CD14-positive monocyte (primary cell): Measurements from ENCODE around the gene THSD4. TPM values are rescaled to one million over a fixed set of nuclear protein-coding genes. Genes with fewer than 3 reads are reported as not detected.
A peak's percentile ranks its signal among the peaks of the same experiment; 100 is the strongest.

Experiments
- DNase-seq, 3 donors: peaks; one replicate each; pipeline ENCODE4 v3.0.0-alpha.2; 2011 to 2022
- H2AFZ ChIP-seq: 2 replicates; pipeline ENCODE4 v1.6.0; 2012; ENCODE audit warnings: mild to moderate bottlenecking, low read depth, low read length, inconsistent platforms; ENCODE audit not compliant: insufficient read depth, poor library complexity, severe bottlenecking
- H3K27ac ChIP-seq, 2 donors: 1 replicate in 1 of 2; 2 replicates in 1 of 2; pipeline ENCODE4 v1.5.1; 2012 to 2013; ENCODE audit warnings: low read length in 2 of 2, control low read depth in 1 of 2, inconsistent platforms in 1 of 2, low read depth in 1 of 2, mild to moderate bottlenecking in 1 of 2
- H3K27me3 ChIP-seq, 2 donors: one replicate each; pipeline versions ENCODE4 v1.6.0 to v1.6.1; 2011 to 2013; ENCODE audit warnings: low read length in 2 of 2; ENCODE audit not compliant: control insufficient read depth in 2 of 2, insufficient read depth in 2 of 2
- H3K36me3 ChIP-seq, 2 donors: replicated peaks in 1 of 2; 1 replicate in 1 of 2; 2 replicates in 1 of 2; pipeline versions ENCODE4 v1.5.1 to v1.6.1; 2012 to 2013; ENCODE audit warnings: low read length in 2 of 2, control low read depth in 1 of 2, inconsistent platforms in 1 of 2, mild to moderate bottlenecking in 1 of 2; ENCODE audit not compliant: insufficient read depth in 2 of 2, control insufficient read depth in 1 of 2
- H3K4me1 ChIP-seq, 2 donors: 1 replicate in 1 of 2; 2 replicates in 1 of 2; pipeline versions ENCODE4 v1.5.1 to v1.6.1; 2012 to 2013; ENCODE audit warnings: low read length in 2 of 2, control low read depth in 1 of 2, inconsistent platforms in 1 of 2, mild to moderate bottlenecking in 1 of 2, moderate library complexity in 1 of 2; ENCODE audit not compliant: insufficient read depth in 2 of 2, control insufficient read depth in 1 of 2
- H3K4me2 ChIP-seq: replicated peaks from 2 replicates; pipeline ENCODE3; 2012; ENCODE audit warnings: low read length, moderate library complexity, mild to moderate bottlenecking; ENCODE audit not compliant: poor library complexity, severe bottlenecking; ENCODE audit errors: extremely low read depth
- H3K4me3 ChIP-seq, 3 experiments: fragments of 200-600 bp in 1 of 3; sonication (generic) in 1 of 3; replicated peaks in 1 of 3; 1 replicate in 2 of 3; 2 replicates in 1 of 3; pipeline ENCODE4 v1.5.1; 2011 to 2013; ENCODE audit warnings: low read length in 3 of 3, mild to moderate bottlenecking in 3 of 3, control low read depth in 2 of 3, low read depth in 2 of 3, inconsistent platforms in 1 of 3, moderate library complexity in 1 of 3
- H3K79me2 ChIP-seq: 2 replicates; pipeline ENCODE4 v1.6.0; 2012; ENCODE audit warnings: mild to moderate bottlenecking, control low read depth, inconsistent platforms, low read length, moderate library complexity; ENCODE audit not compliant: insufficient read depth
- H3K9ac ChIP-seq: 2 replicates; pipeline ENCODE4 v1.6.0; 2017; ENCODE audit warnings: low read length, mild to moderate bottlenecking; ENCODE audit not compliant: insufficient read depth, poor library complexity, severe bottlenecking
- H3K9me3 ChIP-seq, 2 donors: replicated peaks in 1 of 2; 1 replicate in 1 of 2; 2 replicates in 1 of 2; pipeline versions ENCODE4 v1.5.1 to v1.6.1; 2012 to 2013; ENCODE audit warnings: low read length in 2 of 2, control low read depth in 1 of 2; ENCODE audit not compliant: control insufficient read depth in 1 of 2, insufficient read depth in 1 of 2
- H4K20me1 ChIP-seq: 2 replicates; pipeline ENCODE4 v1.6.0; 2012; ENCODE audit warnings: mild to moderate bottlenecking, low read length, control low read depth, moderate library complexity; ENCODE audit not compliant: insufficient read depth
- H3K27ac Mint-ChIP-seq, 7 donors: one replicate each; pipeline ENCODE4 v1.8.0; 2020; ENCODE audit warnings: mild to moderate bottlenecking in 7 of 7, mixed read lengths in 7 of 7, moderate library complexity in 6 of 7, inconsistent platforms in 2 of 7
- H3K27me3 Mint-ChIP-seq, 3 donors: one replicate each; pipeline ENCODE4 v1.8.0; 2021 to 2022; ENCODE audit warnings: low read depth in 3 of 3, mild to moderate bottlenecking in 3 of 3, mixed read lengths in 3 of 3, moderate library complexity in 3 of 3, inconsistent platforms in 1 of 3
- H3K36me3 Mint-ChIP-seq, 2 donors: one replicate each; pipeline ENCODE4 v1.8.0; 2020; ENCODE audit warnings: mixed read lengths in 2 of 2, inconsistent platforms in 1 of 2, mild to moderate bottlenecking in 1 of 2
- H3K4me1 Mint-ChIP-seq: one replicate; pipeline ENCODE4 v1.8.0; 2020; ENCODE audit warnings: mild to moderate bottlenecking, mixed read lengths
- H3K4me3 Mint-ChIP-seq, 2 donors: one replicate each; pipeline ENCODE4 v1.8.0; 2020; ENCODE audit warnings: mild to moderate bottlenecking in 2 of 2, mixed read lengths in 2 of 2, moderate library complexity in 1 of 2
- H3K9me3 Mint-ChIP-seq, 7 donors: one replicate each; pipeline ENCODE4 v1.8.0; 2020 to 2022; ENCODE audit warnings: mixed read lengths in 7 of 7, mild to moderate bottlenecking in 6 of 7, moderate library complexity in 6 of 7, inconsistent platforms in 2 of 7
- WGBS: methylation state at CpG from one replicate; pipeline ENCODE4 v1.1.5; 2013; ENCODE audit warnings: missing lambda C conversion rate; ENCODE audit not compliant: insufficient coverage; 5-methylcytosine and 5-hydroxymethylcytosine counted together
- intact Hi-C, 2 donors: fragments of 100-400 bp; cut with micrococcal nuclease; formaldehyde crosslinking; loops; one replicate each; pipeline versions ENCODE4 v1.15.0 to v1.15.1; 2023
- polyA plus RNA-seq, 3 donors: library from polyadenylated mRNA; depleted of rRNA in 1 of 3; unstranded in 2 of 3; stranded (reverse) in 1 of 3; fragments of 300-500 nt in 2 of 3; fragments of >200 nt in 1 of 3; fragmentation: Illumina TruSeq in 2 of 3; gene quantifications; 1 replicate in 2 of 3; 2 replicates in 1 of 3; pipeline ENCODE4 v1.2.3, GENCODE V29; 2012 to 2021
- TF ChIP-seq, protein P1 (sequence below): fragments of 200-600 bp; IDR thresholded peaks from one replicate; pipeline ENCODE4 v1.8.0; 2022; ENCODE audit warnings: antibody characterized with exemption, mild to moderate bottlenecking

Gene THSD4
- polyA plus RNA-seq, 3 donors: not detected

DNA sequence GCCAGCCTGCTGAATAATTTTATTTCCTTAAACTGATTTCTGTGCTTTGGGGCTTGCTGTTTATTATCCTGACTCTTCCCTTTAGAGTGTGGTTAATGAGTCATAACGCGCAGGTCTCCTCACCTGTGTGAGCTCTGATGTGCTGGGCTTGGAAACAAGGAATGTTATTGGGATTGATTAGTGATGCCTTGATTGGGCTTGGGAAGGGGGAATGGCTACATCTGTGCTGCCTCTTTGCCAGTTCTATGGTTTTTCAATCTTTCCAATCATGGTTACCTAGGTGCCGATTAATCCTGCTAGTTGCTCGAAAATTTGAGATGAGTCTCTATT lies 161.0 kb downstream of the THSD4 start:
- Mint-ChIP-seq H3K27ac (peak overlapping the region in 1 of 7 donors; percentile 30), H3K27me3 (peaks cover 8 to 17% (median 14%) of the 10 kb centered on the region in 3 donors), H3K36me3 (no peaks in the 10 kb centered on the region), H3K4me3 (no peak overlapping the region), H3K4me1 (peaks cover 4% of the 10 kb centered on the region), H3K9me3 (peaks cover 0 to 7% (median 5%) of the 10 kb centered on the region in 7 donors)
- Histone ChIP-seq H3K4me1 (no peaks in the 10 kb centered on the region), H3K27ac (no peak overlapping the region), H3K9me3 (no peaks in the 10 kb centered on the region), H3K79me2 (no peaks in the 10 kb centered on the region), H2AFZ (no peak overlapping the region), H3K9ac (no peak overlapping the region), H3K4me3 (no peak overlapping the region), H4K20me1 (no peaks in the 10 kb centered on the region), H3K4me2 (no peak overlapping the region), H3K36me3 (no peaks in the 10 kb centered on the region), H3K27me3 (peaks cover 0 to 3% of the 10 kb centered on the region in 2 donors)
- TF ChIP-seq, protein P1, sequence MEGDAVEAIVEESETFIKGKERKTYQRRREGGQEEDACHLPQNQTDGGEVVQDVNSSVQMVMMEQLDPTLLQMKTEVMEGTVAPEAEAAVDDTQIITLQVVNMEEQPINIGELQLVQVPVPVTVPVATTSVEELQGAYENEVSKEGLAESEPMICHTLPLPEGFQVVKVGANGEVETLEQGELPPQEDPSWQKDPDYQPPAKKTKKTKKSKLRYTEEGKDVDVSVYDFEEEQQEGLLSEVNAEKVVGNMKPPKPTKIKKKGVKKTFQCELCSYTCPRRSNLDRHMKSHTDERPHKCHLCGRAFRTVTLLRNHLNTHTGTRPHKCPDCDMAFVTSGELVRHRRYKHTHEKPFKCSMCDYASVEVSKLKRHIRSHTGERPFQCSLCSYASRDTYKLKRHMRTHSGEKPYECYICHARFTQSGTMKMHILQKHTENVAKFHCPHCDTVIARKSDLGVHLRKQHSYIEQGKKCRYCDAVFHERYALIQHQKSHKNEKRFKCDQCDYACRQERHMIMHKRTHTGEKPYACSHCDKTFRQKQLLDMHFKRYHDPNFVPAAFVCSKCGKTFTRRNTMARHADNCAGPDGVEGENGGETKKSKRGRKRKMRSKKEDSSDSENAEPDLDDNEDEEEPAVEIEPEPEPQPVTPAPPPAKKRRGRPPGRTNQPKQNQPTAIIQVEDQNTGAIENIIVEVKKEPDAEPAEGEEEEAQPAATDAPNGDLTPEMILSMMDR: no peak
- WGBS: no CpG with 5 or more reads among the region's 4 CpGs
- DNase-seq: no peak
- intact Hi-C loops: no loop called here

DNA sequence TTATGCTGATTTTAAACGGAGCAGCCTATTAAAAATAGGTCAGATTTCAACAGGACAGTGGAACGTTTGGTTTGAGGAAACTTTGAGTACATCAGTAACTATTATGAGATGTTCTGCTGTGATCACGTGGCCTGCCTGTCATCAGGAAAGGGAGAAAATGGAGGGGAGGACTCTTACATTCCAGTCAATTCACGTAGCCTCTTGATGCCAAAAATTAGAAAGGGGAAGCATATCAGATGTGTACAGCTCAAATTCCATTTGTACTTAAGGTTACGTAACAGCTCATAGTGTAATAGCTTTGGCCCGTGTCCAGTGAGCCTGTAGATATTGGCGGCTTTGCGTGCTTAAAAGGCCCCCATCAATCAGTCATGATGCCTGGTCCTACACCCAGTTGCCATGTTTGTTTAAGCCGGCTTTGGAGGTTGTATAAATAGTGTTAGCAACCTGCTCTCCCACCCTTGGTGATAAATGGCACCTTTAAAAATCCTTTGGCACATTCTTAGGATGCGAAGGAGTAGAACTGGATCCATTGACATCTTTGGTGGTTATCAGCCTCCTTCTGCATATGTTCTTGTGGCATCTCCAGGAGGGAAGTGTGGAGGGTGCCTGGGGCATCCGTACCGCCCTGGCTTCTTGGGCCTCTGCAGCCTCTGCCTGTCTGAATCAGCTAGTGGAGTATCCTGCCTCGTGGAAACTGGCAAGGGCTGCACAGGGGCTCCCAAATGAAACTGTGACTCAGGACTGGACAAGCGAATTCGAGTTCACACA lies 163.9 kb downstream of the THSD4 start:
- peak; percentile 2 to 52 (median 3) for DNase-seq
- Mint-ChIP-seq H3K4me3 (no peak overlapping the region), H3K9me3 (peaks cover 0 to 7% (median 2%) of the 10 kb centered on the region in 7 donors), H3K36me3 (no peaks in the 10 kb centered on the region), H3K27me3 (peaks cover 12 to 19% (median 19%) of the 10 kb centered on the region in 3 donors), H3K27ac (peak overlapping the region in 1 of 7 donors; percentile 22), H3K4me1 (peaks cover 4% of the 10 kb centered on the region)
- TF ChIP-seq, protein P1: no peak
- 74% methylated on average over 8 of the region's 15 CpGs for WGBS
- Histone ChIP-seq H2AFZ (no peak overlapping the region), H3K9me3 (no peaks in the 10 kb centered on the region), H3K4me3 (no peak overlapping the region), H4K20me1 (no peaks in the 10 kb centered on the region), H3K27me3 (peaks cover 1 to 4% of the 10 kb centered on the region in 2 donors), H3K4me2 (no peak overlapping the region), H3K36me3 (no peaks in the 10 kb centered on the region), H3K27ac (no peak overlapping the region), H3K4me1 (no peaks in the 10 kb centered on the region), H3K9ac (no peak overlapping the region), H3K79me2 (no peaks in the 10 kb centered on the region)
- intact Hi-C loops: no loop called here
